ENCODE data around the gene F2RL3. TPM values are rescaled to one million over a fixed set of nuclear protein-coding genes. Genes with fewer than 3 reads are reported as not detected.

Gene F2RL3
- total and polyA plus RNA-seq, 2 of the 8 experiments (the other 6 are each of a cell fraction or from before 2014, with no cell fraction given), result not detected

DNA sequence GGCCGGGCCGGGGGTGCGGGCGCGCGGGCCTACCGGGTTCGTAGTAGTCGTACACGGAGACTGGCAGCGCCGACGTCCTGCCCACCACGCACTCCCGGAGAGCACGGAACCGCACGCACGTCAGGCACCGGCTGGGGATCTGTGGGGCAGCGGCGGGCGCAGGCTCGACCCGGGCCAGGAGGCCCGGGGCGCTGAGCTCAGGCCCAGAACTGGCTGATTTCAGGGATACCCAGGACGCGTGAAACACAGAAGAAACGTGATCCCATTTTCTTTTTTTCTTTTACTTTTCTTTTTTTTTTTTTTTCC is 9.0 kb downstream of the F2RL3 start:
- Histone ChIP-seq H3K27me3 (replicated peaks in 1 of 4; ENCODE audit: control insufficient read depth in 3 of 4, extremely low read depth in 1 of 4, insufficient read depth in 3 of 4, low read length in 3 of 4) (peaks cover 0 to 16% (median 8%) of the 10 kb centered on the region in 4 experiments; a peak in 5 of 7 replicates), H3K18ac (ENCODE audit: extremely low read depth, low read length) (no peak overlapping the region), H3K4me1 (replicated peaks in 1 of 4; ENCODE audit: control insufficient read depth in 3 of 4, insufficient read depth in 4 of 4, low read length in 3 of 4) (peaks cover 0 to 3% (median 1%) of the 10 kb centered on the region in 4 experiments; a peak in 3 of 7 replicates), H2BK12ac (ENCODE audit: low read depth, low read length) (no peak overlapping the region), H2AK5ac (ENCODE audit: low read depth, low read length) (no peak overlapping the region), H3K79me1 (ENCODE audit: low read depth, low read length) (no peaks in the 10 kb centered on the region), H3K23ac (ENCODE audit: insufficient read length) (no peak overlapping the region), H2BK5ac (ENCODE audit: low read depth, low read length) (no peak overlapping the region), H3K23me2 (ENCODE audit: low read depth, low read length) (peaks cover 12% of the 10 kb centered on the region; the same call in 1 of the 2 replicates), H4K20me1 (replicated peaks in 1 of 2; ENCODE audit: control insufficient read depth in 1 of 2, insufficient read depth in 2 of 2, low read length in 2 of 2) (no peaks in the 10 kb centered on the region), H2AFZ (ENCODE audit: low read length) (no peak overlapping the region), H3K9ac (replicated peaks in 1 of 4; ENCODE audit: extremely low read depth in 1 of 4, low read depth in 3 of 4, low read length in 3 of 4) (peak overlapping the region in 1 of 4 experiments; percentile 34; a peak in 1 of 7 replicates), H3K9me3 (ENCODE audit: insufficient read depth in 2 of 2, low read depth in 1 of 2, low read length in 1 of 2) (no peaks in the 10 kb centered on the region), H3K79me2 (ENCODE audit: control insufficient read depth in 1 of 2, insufficient read depth in 2 of 2, low read length in 2 of 2) (no peaks in the 10 kb centered on the region), H4K91ac (replicated peaks; ENCODE audit: insufficient read length, low read length) (no peak overlapping the region), H4K8ac (ENCODE audit: extremely low read depth, insufficient read depth, low read length) (no peak overlapping the region), H3K56ac (replicated peaks; ENCODE audit: insufficient read length, low read depth, low read length) (no peak overlapping the region), H2BK15ac (ENCODE audit: low read length) (no peak overlapping the region), H3K4me2 (ENCODE audit: insufficient read depth in 1 of 2, low read depth in 2 of 2, low read length in 2 of 2) (peak overlapping the region; percentile 73 to 75), H2BK120ac (replicated peaks; ENCODE audit: low read depth, low read length) (no peak overlapping the region), H3K27ac (ENCODE audit: low read depth, low read length) (no peak overlapping the region), H3K4ac (replicated peaks; ENCODE audit: insufficient read length, low read depth, low read length) (no peak overlapping the region), H3K4me3 (ENCODE audit: extremely low read depth in 1 of 4, insufficient read depth in 2 of 4, low read depth in 3 of 4, low read length in 4 of 4) (peak overlapping the region; percentile 48 to 84 (median 56)), H4K5ac (ENCODE audit: insufficient read length, low read depth, low read length) (no peak overlapping the region), H2BK20ac (ENCODE audit: low read length) (no peak overlapping the region), H3K36me3 (ENCODE audit: control insufficient read depth in 2 of 4, insufficient read depth in 4 of 4, low read length in 3 of 4) (no peaks in the 10 kb centered on the region), H3K14ac (ENCODE audit: insufficient read length) (no peak overlapping the region)
- TF ChIP-seq E2F6 (IDR thresholded peaks at IDR 0.05) (no peak), ZNF274 (IDR thresholded peaks at IDR 0.05; ENCODE audit: borderline replicate concordance, extremely low read depth, low read length) (no peak), CTBP2 (IDR thresholded peaks at IDR 0.05; ENCODE audit: borderline replicate concordance, insufficient read depth, insufficient read length, low read length) (no peak), KDM4A (IDR thresholded peaks at IDR 0.05; ENCODE audit: low read depth, low read length, severe bottlenecking) (peak; percentile 8), HDAC2 (IDR thresholded peaks at IDR 0.05; ENCODE audit: borderline replicate concordance in 1 of 2, low read depth in 2 of 2, low read length in 2 of 2) (0 out of 4 replicates have a peak, but pooled peaks of 1 of the 2 experiments have one; percentile 19), KDM5A (IDR thresholded peaks at IDR 0.05; ENCODE audit: low read length) (no peak), SP2 (IDR thresholded peaks at IDR 0.05; ENCODE audit: low read length) (no peak), FOSL1 (IDR thresholded peaks at IDR 0.05; ENCODE audit: insufficient read depth, low read depth, low read length) (no peak), GABPA (IDR thresholded peaks at IDR 0.05; ENCODE audit: borderline replicate concordance, insufficient read depth, low read length) (no peak), BRCA1 (IDR thresholded peaks at IDR 0.05; ENCODE audit: low read depth, low read length) (no peak)
- DNase-seq (ENCODE audit: low read depth in 1 of 2, low spot score in 2 of 2) (no peak), FAIRE-seq (no peak)
- CTCF ChIA-PET (ENCODE audit: partially characterized antibody), result interaction anchor here (0.8 kb wide), 1 partner anchor 16 kb away, joined by 3 read pairs; no protein-coding TSS in a partner anchor
- WGBS, 2 experiments (ENCODE audit: extremely low coverage in 1 of 2, insufficient coverage in 1 of 2, insufficient read length in 1 of 2, insufficient replicate concordance in 2 of 2, low coverage in 1 of 2, low lambda C conversion rate in 2 of 2, missing lambda C conversion rate in 1 of 2), result 11% methylated on average over 12 of the region's 30 CpGs; no CpG with 5 or more reads in 1 of the 2 experiments
- POLR2A ChIA-PET (ENCODE audit: partially characterized antibody), result interaction anchor here (1.0 kb wide), 1 partner anchor 285 kb away, joined by 3 read pairs; no protein-coding TSS in a partner anchor

All from H1 (cell line).